Neural progenitor cell (in vitro differentiated cells): ENCODE data around the gene NAT10.

Experiments used
- EZH2 ChIP-seq: fragments of 200-600 bp; sonication (generic); IDR thresholded peaks from 2 replicates; pipeline ENCODE4 v1.6.1; 2017; ENCODE audit warnings: antibody characterized with exemption, mild to moderate bottlenecking, moderate library complexity
- TF ChIP-seq, protein P1 (sequence below): fragments of 200-600 bp; sonication (generic); IDR thresholded peaks from 2 replicates; pipeline ENCODE4 v1.5.1; 2017; ENCODE audit warnings: antibody characterized with exemption, mild to moderate bottlenecking

DNA sequence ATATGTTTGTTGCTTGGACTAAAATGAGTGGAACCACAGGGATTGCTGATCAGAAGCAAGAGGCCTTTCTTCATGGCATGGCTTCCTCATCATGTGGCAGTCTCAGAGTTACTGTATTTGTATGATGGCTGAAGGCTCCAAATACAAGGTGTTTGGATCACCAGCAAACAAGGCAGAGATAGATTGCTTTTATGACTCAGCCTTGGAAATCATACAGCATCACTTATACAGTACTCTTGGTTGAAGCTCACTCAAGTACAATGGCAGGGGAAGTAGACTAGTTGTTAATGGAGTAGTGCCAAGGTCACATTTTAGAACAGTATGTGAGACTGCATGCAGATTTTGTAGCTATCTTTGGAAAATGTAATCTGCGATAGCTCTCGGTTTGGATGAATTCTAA is 37.3 kb upstream of the NAT10 start:
- TF ChIP-seq, protein P1, sequence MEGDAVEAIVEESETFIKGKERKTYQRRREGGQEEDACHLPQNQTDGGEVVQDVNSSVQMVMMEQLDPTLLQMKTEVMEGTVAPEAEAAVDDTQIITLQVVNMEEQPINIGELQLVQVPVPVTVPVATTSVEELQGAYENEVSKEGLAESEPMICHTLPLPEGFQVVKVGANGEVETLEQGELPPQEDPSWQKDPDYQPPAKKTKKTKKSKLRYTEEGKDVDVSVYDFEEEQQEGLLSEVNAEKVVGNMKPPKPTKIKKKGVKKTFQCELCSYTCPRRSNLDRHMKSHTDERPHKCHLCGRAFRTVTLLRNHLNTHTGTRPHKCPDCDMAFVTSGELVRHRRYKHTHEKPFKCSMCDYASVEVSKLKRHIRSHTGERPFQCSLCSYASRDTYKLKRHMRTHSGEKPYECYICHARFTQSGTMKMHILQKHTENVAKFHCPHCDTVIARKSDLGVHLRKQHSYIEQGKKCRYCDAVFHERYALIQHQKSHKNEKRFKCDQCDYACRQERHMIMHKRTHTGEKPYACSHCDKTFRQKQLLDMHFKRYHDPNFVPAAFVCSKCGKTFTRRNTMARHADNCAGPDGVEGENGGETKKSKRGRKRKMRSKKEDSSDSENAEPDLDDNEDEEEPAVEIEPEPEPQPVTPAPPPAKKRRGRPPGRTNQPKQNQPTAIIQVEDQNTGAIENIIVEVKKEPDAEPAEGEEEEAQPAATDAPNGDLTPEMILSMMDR = no peak
- TF ChIP-seq EZH2 = no peak
